Adrenal gland (tissue), 5 donors: ENCODE data around the gene PRPF40A.

Experiments used
- CTCF ChIP-seq, 6 experiments: fragments of 450-650 bp in 4 of 6; fragments of 200-600 bp in 2 of 6; sonication (generic) in 1 of 6; IDR thresholded peaks; 1 replicate in 5 of 6; 2 replicates in 1 of 6; pipeline versions ENCODE4 v1.5.1 to v1.8.0; 2016 to 2021; ENCODE audit warnings: antibody characterized with exemption in 6 of 6, mild to moderate bottlenecking in 2 of 6, moderate library complexity in 1 of 6
- POLR2A ChIP-seq, 2 donors: fragments of 450-650 bp; IDR thresholded peaks; one replicate each; pipeline ENCODE4 v1.6.1; 2017; ENCODE audit warnings: antibody characterized with exemption in 2 of 2, mild to moderate bottlenecking in 2 of 2, moderate library complexity in 1 of 2
- donor health status: DM: no; HTN: no; CAD: no.

GRCh38 chr2:152723918-152724317 lies 6.7 kb upstream of the PRPF40A start:
- TF ChIP-seq CTCF (IDR thresholded peaks at IDR 0.05) (no peak), POLR2A (IDR thresholded peaks at IDR 0.05) (no peak)
